Measurements from ENCODE around the gene CDK19. TPM values are rescaled to one million over a fixed set of nuclear protein-coding genes. Genes with fewer than 3 reads are reported as not detected.
"Not testable (repeated sequence)": the region's sequence is repeated elsewhere in the genome, so short reads cannot be mapped to it uniquely, and the experiment has no call there.

The CDK19 gene
- polyA plus RNA-seq, 1 donor (not counting 4 experiments of a cell fraction or from before 2014, with no cell fraction given), result 6.4 TPM

- Histone ChIP-seq H3K36me3 (ENCODE audit: control insufficient read depth in 2 of 2, extremely low read depth in 1 of 2, insufficient read depth in 2 of 2, low read length in 2 of 2) (no peaks in the 10 kb centered on the region), H3K27me3 (ENCODE audit: control insufficient read depth, extremely low read depth, insufficient read depth, low read length) (no peaks in the 10 kb centered on the region), H3K27ac (ENCODE audit: control insufficient read depth, insufficient read depth, low read length) (no peak overlapping the region), H3K4me2 (ENCODE audit: control insufficient read depth, extremely low read depth, insufficient read depth, low read depth, low read length) (no peak overlapping the region), H3K9me3 (ENCODE audit: control insufficient read depth, low read depth, low read length) (no peaks in the 10 kb centered on the region), H3K4me3 (ENCODE audit: control insufficient read depth in 2 of 3, extremely low read depth in 1 of 3, insufficient read depth in 2 of 3, low read depth in 1 of 3, low read length in 3 of 3) (no peak overlapping the region), H2AFZ (ENCODE audit: control insufficient read depth, low read length) (no peak overlapping the region), H3K9me1 (ENCODE audit: control insufficient read depth, extremely low read depth, insufficient read depth, low read length) (no peaks in the 10 kb centered on the region), H3K79me2 (ENCODE audit: control insufficient read depth, insufficient read depth, low read length) (no peaks in the 10 kb centered on the region), H3K4me1 (ENCODE audit: control insufficient read depth, extremely low read depth, insufficient read depth, low read length) (no peaks in the 10 kb centered on the region), H4K20me1 (ENCODE audit: control insufficient read depth, extremely low read depth, insufficient read depth, low read length) (no peaks in the 10 kb centered on the region), H3K9ac (ENCODE audit: control insufficient read depth, extremely low read depth, insufficient read depth, low read length) (no peak overlapping the region)
- dilution Hi-C loops (cut with MboI; ENCODE audit: extremely low pct_ligation_motif_present, low sequenced_read_pairs), result no loop called here
- no peak for TF ChIP-seq EZH2 (IDR thresholded peaks at IDR 0.05; ENCODE audit: low read length)
- TF ChIP-seq, protein P1, sequence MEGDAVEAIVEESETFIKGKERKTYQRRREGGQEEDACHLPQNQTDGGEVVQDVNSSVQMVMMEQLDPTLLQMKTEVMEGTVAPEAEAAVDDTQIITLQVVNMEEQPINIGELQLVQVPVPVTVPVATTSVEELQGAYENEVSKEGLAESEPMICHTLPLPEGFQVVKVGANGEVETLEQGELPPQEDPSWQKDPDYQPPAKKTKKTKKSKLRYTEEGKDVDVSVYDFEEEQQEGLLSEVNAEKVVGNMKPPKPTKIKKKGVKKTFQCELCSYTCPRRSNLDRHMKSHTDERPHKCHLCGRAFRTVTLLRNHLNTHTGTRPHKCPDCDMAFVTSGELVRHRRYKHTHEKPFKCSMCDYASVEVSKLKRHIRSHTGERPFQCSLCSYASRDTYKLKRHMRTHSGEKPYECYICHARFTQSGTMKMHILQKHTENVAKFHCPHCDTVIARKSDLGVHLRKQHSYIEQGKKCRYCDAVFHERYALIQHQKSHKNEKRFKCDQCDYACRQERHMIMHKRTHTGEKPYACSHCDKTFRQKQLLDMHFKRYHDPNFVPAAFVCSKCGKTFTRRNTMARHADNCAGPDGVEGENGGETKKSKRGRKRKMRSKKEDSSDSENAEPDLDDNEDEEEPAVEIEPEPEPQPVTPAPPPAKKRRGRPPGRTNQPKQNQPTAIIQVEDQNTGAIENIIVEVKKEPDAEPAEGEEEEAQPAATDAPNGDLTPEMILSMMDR (optimal IDR thresholded peaks at IDR 0.05 in 1 of 3, IDR thresholded peaks at IDR 0.05 in 1 of 3, conservative IDR thresholded peaks at IDR 0.05 in 1 of 3; ENCODE audit: extremely low read depth in 1 of 3, insufficient read depth in 2 of 3, low read length in 3 of 3), result no peak
- DNase-seq (ENCODE audit: low read depth, low spot score) (no peak), FAIRE-seq (no peak)
These were observed 92.3 kb downstream of the CDK19 start for GRCh38 chr6:110723017-110723416.

GRCh38 chr6:110720066-110720465 lies 95.2 kb downstream of the CDK19 start:
- no peaks in the 10 kb centered on the region for H3K27me3 ChIP-seq (ENCODE audit: control insufficient read depth, extremely low read depth, insufficient read depth, low read length)
- no peak overlapping the region for H3K9ac ChIP-seq (ENCODE audit: control insufficient read depth, extremely low read depth, insufficient read depth, low read length)
- H3K27ac ChIP-seq (ENCODE audit: control insufficient read depth, insufficient read depth, low read length), result no peak overlapping the region
- H3K4me3 ChIP-seq (ENCODE audit: control insufficient read depth in 2 of 3, extremely low read depth in 1 of 3, insufficient read depth in 2 of 3, low read depth in 1 of 3, low read length in 3 of 3), result no peak overlapping the region
- H3K4me2 ChIP-seq (ENCODE audit: control insufficient read depth, extremely low read depth, insufficient read depth, low read depth, low read length), result no peak overlapping the region
- no peak for FAIRE-seq
- no peaks in the 10 kb centered on the region for H3K36me3 ChIP-seq (ENCODE audit: control insufficient read depth in 2 of 2, extremely low read depth in 1 of 2, insufficient read depth in 2 of 2, low read length in 2 of 2)
- no peaks in the 10 kb centered on the region for H3K9me1 ChIP-seq (ENCODE audit: control insufficient read depth, extremely low read depth, insufficient read depth, low read length)
- H3K4me1 ChIP-seq (ENCODE audit: control insufficient read depth, extremely low read depth, insufficient read depth, low read length), result no peaks in the 10 kb centered on the region
- no peak overlapping the region for H2AFZ ChIP-seq (ENCODE audit: control insufficient read depth, low read length)
- no peak for DNase-seq (ENCODE audit: low read depth, low spot score)
- H4K20me1 ChIP-seq (ENCODE audit: control insufficient read depth, extremely low read depth, insufficient read depth, low read length), result no peaks in the 10 kb centered on the region
- dilution Hi-C loops (cut with MboI; ENCODE audit: extremely low pct_ligation_motif_present, low sequenced_read_pairs), result no loop called here
- H3K9me3 ChIP-seq (ENCODE audit: control insufficient read depth, low read depth, low read length), result no peaks in the 10 kb centered on the region
- H3K79me2 ChIP-seq (ENCODE audit: control insufficient read depth, insufficient read depth, low read length), result no peaks in the 10 kb centered on the region
- TF ChIP-seq EZH2 (IDR thresholded peaks at IDR 0.05; ENCODE audit: low read length), result no peak
- TF ChIP-seq, protein P1 (optimal IDR thresholded peaks at IDR 0.05 in 1 of 3, IDR thresholded peaks at IDR 0.05 in 1 of 3, conservative IDR thresholded peaks at IDR 0.05 in 1 of 3; ENCODE audit: extremely low read depth in 1 of 3, insufficient read depth in 2 of 3, low read length in 3 of 3), result no peak

DNA sequence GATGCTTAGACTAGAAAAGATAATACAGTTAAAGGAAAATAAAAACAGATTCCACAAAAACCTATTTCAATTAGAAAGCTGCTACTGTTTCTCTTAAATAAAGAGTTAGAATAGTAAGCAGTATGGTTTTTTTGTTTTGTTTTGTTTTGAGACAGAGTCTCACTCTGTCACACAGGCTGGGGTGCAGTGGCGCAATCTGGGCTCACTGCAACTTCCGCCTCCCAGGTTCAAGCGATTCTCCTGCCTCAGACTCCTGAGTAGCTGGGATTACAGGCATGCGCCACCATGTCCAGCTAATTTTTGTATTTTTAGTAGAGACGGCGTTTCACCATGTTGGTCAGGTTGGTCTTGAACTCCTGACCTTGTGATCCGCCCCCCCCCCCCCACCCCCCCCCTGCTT lies 95.7 kb downstream of the CDK19 start:
- H3K79me2 ChIP-seq (ENCODE audit: control insufficient read depth, insufficient read depth, low read length); H3K27ac ChIP-seq (ENCODE audit: control insufficient read depth, insufficient read depth, low read length); H3K4me3 ChIP-seq (ENCODE audit: control insufficient read depth in 2 of 3, extremely low read depth in 1 of 3, insufficient read depth in 2 of 3, low read depth in 1 of 3, low read length in 3 of 3); FAIRE-seq; H3K9me1 ChIP-seq (ENCODE audit: control insufficient read depth, extremely low read depth, insufficient read depth, low read length); H3K4me2 ChIP-seq (ENCODE audit: control insufficient read depth, extremely low read depth, insufficient read depth, low read depth, low read length); H3K9ac ChIP-seq (ENCODE audit: control insufficient read depth, extremely low read depth, insufficient read depth, low read length); H3K4me1 ChIP-seq (ENCODE audit: control insufficient read depth, extremely low read depth, insufficient read depth, low read length); H3K27me3 ChIP-seq (ENCODE audit: control insufficient read depth, extremely low read depth, insufficient read depth, low read length); H2AFZ ChIP-seq (ENCODE audit: control insufficient read depth, low read length); dilution Hi-C loops (cut with MboI; ENCODE audit: extremely low pct_ligation_motif_present, low sequenced_read_pairs); H3K36me3 ChIP-seq (ENCODE audit: control insufficient read depth in 2 of 2, extremely low read depth in 1 of 2, insufficient read depth in 2 of 2, low read length in 2 of 2); DNase-seq (ENCODE audit: low read depth, low spot score); H4K20me1 ChIP-seq (ENCODE audit: control insufficient read depth, extremely low read depth, insufficient read depth, low read length); H3K9me3 ChIP-seq (ENCODE audit: control insufficient read depth, low read depth, low read length): not testable (repeated sequence)
